Lower leg skin (tissue), 3 donors: ENCODE results near the gene SYCP2.

Experiments
- CTCF ChIP-seq, 3 donors: fragments of 450-650 bp; IDR thresholded peaks; one replicate each; pipeline ENCODE4 v1.5.1; 2016; ENCODE audit warnings: antibody characterized with exemption in 3 of 3, mild to moderate bottlenecking in 3 of 3, moderate library complexity in 2 of 3
- POLR2A ChIP-seq, 2 donors: fragments of 450-650 bp; IDR thresholded peaks; one replicate each; pipeline ENCODE4 v1.6.1; 2016 to 2017; ENCODE audit warnings: antibody characterized with exemption in 2 of 2, mild to moderate bottlenecking in 1 of 2, moderate library complexity in 1 of 2

- TF ChIP-seq CTCF (IDR thresholded peaks at IDR 0.05), result no peak
- TF ChIP-seq POLR2A (IDR thresholded peaks at IDR 0.05), result no peak
Observed at GRCh38 chr20:59821788-59822187, 111.6 kb downstream of the SYCP2 start.
